Measurements from ENCODE around the gene LMTK2.

The LMTK2 gene

DNA sequence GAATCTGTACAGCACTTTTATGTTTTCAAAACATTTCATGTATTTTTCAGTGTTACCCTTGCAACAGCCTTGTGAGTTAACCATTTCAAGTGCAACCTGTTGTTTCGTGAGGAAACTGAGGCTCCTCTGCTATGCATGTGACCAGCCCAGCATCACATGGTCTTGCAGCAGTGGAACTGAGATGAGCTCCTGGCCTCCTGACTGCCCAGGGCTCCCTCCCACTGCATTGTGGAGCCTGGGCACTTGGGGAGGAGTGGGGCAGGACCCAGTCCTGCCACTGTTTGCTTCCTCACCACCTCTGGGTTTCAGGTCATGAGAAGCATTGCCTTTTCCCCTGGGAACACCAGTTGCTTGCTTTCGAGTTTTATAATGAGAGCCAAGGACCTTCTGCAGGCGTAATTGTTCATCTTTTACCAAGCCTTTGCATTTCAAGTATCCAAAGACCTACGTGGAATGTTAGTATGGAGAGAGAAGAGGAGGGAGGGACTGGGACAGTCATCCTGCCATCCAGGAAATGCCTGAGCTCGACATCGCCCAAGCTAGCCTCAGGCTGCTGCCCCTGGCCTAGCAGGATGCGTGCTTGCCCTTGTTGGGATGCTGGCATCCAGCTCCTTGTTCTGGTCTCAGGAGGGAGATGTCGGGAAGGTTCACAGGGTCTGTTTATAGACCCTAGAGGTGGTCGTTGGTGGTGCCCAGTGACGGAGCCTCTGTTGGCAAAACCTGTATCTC is 72.3 kb downstream of the LMTK2 start:
- DNase-seq: no peak

DNA sequence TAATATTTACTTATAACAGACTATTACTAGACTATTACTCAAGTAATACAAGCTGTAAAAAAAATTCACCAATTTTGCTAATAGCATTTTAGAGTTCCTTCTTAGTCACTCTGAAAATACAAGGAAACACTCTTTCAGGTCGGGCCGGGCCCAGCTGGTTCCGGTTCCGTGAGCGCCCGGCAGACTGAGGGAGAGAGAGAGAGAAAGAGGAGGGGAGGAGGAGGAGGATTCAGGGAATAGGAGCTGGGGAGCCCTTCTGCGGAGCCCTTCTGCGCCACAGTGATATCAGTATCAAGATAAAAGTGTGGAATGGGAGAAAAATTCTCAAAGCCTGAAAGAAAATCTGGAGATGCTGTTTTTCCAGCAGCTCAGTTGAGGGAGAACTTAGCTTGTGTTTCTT is 74.1 kb downstream of the LMTK2 start:
- no peak for DNase-seq

GRCh38 chr7:98185101-98185500 is 78.4 kb downstream of the LMTK2 start:
- DNase-seq: no peak

DNA sequence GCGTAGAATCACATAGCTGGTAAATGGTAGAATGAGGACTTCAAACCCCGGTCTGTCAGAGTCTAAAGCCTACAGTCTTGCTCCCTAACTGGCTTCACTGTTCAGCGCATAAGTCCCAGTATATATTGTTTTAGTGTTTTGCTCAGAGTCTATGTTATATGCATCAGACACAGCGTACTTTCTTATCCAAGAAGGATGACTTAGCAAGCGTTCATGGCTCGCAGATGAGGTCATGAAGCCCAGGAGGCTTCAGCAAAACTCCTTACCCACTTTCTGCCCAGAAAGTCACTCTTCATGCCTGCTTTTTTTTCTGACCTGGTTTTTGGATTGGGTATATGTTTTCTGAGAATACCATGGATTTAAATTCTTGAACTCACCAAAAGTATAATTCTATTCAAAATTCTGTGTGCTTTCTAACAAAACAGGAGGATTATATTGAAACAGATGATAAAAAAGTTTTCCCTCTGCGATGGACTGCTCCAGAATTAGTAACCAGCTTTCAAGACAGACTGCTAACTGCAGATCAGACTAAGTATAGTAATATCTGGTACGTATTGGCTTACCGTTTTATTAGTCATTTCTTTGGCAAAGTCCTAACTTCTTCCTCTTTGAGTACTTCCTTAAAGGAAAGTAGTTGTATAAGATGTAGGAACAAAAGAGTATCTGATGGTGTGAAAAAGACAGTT is 79.9 kb downstream of the LMTK2 start:
- no peak for DNase-seq

GRCh38 chr7:98187138-98187502 is 80.5 kb downstream of the LMTK2 start:
- no peak for DNase-seq

- DNase-seq: no peak
Measured at GRCh38 chr7:98189559-98189958, 82.9 kb downstream of the LMTK2 start.

DNA sequence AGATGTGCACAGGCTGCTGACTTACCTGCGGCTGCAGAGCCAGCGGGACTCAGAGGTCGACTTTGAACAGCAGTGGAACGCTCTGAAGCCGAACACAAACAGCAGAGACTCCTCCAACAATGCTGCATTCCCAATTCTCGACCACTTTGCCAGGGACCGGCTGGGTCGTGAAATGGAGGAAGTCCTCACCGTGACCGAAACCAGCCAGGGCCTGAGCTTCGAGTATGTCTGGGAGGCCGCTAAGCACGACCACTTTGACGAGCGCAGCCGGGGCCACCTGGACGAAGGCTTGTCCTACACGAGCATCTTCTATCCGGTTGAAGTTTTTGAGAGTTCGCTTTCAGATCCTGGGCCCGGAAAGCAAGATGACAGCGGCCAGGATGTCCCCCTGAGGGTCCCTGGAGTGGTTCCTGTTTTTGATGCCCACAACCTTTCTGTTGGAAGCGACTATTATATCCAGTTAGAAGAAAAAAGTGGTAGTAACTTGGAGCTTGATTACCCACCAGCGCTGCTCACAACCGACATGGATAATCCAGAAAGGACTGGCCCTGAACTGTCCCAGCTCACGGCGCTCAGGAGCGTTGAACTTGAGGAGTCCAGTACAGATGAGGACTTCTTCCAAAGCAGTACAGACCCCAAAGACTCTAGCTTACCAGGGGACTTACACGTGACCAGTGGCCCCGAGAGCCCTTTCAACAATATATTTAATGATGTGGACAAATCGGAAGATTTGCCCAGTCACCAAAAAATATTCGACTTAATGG is 85.2 kb downstream of the LMTK2 start:
- no peak for DNase-seq

GRCh38 chr7:98192781-98193457 is 86.3 kb downstream of the LMTK2 start:
- DNase-seq: no peak

GRCh38 chr7:98193474-98194180 is 87.0 kb downstream of the LMTK2 start:
- DNase-seq: no peak

DNA sequence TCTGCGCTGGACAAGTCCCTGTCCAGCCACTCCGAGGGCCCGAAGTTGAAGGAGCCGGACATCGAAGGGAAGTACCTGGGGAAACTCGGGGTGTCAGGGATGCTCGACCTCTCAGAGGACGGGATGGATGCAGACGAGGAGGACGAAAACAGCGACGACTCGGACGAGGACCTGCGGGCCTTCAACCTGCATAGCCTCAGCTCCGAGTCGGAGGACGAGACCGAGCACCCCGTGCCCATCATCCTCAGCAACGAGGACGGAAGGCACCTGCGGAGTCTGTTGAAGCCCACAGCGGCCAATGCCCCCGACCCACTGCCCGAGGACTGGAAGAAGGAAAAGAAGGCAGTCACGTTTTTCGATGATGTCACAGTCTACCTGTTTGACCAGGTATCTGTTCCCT is 87.5 kb downstream of the LMTK2 start:
- no peak for DNase-seq

DNA sequence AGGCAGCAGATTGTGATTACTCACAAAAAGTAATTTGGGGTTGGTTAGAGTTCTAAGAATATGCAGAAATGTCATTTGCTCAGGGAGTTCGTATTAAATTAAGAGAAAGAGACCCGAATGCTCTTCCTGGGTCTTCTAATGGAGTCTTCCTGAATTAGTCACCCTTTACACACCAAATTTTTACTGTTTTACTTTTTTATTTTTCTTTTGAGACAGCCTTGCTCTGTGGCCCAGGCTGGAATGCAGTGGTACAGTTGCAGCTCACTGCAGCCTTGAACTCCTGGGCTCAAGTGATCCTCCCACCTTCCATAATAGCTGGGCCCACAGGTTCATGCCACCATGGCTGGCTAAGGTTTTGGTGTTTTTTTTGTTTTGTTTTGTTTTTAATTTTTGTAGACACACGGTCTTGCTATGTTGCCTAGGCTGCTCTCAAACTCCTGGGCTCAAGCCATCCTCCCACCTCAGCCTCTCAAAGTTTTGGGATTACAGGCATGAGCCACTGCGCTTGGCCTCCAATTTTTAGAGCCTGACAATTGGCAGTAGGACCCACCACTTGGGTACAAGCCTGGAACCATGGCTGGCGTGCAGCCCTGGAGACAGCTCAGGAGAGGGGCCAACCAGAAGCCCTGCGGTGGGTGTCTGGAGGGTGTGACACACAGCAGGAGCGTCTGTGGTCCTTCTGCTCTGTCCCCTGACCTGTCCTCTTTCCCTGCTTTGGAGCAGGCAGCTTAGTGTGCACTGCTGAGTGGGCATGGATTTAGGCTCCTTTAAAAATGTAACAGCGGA is 88.2 kb downstream of the LMTK2 start:
- DNase-seq: no peak

GRCh38 chr7:98196706-98197605 is 90.3 kb downstream of the LMTK2 start:
- DNase-seq: no peak

- no peak for DNase-seq
Measured at GRCh38 chr7:98199131-98199530, 92.5 kb downstream of the LMTK2 start.

GRCh38 chr7:98200364-98200763 is 93.7 kb downstream of the LMTK2 start:
- DNase-seq: no peak

DNA sequence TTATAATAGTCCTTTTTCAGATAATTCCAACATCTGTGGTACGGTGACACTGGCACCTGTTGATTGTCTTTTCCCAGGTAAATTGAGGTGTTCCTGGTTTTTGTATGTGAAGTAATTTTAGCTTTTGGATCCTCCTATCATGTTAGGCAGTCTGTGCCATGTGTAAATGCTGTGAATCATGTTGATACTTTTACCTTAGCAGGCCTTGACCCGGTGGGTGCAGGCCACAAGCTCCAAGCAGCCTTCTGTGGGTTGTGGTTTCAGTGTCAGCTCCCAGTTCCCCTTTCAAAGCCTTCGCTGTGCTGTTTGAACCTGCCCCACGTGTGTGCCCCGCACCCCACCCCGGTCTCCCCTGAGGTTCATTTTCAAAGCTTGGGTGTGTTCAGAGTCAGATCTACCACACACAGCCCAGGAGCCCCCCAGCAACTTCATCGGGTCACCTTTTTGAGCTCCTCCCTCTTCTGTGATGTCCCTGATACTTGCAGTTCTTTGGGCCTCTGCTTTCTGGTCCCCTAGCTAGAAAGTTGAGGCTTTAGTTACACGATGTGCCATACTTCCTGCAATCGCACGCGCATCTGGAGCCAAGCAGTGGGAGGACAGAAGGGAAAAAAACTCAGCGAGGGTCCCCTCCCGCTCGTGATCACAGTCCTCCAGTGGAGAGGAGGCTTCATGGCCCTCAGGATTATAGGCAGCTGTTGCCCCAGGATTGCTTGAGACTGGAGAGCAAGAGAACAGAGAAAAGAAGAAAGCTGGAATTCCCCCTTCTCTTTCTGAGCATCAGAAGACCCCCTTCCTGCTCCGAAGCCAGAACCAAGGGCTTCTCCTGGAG is 95.9 kb downstream of the LMTK2 start:
- no peak for DNase-seq

DNA sequence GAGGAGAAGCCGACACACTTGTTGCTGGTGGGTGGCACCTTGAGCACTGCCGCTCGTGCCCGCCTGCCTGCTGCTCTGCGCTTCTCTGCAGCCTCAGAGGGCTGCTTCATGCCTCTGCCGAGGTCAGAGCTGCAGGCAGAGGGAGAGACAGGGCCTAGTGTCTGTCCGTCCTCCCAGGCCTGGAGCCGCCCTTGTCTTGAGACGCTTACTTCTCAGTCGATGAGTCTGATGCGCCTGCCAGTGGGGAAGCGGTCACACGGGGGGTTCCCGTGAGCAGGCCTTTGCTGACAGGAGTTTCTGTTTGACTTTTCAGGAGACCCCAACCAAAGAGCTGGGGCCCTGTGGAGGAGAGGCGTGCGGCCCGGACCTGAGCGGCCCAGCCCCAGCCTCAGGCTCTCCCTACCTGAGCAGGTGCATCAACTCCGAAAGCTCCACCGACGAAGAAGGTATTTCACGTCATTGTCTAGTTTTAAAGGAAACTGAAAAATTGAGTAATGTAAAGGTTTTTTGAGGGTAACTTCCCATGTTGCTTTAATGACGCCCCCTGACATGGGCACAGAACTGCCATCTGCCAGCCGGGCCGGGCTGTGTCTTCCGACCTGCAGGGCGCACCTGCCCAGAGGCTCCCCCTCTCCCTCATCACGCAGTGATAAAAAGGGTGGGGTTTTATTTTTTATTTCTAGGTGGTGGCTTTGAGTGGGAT is 96.8 kb downstream of the LMTK2 start:
- DNase-seq: no peak

DNA sequence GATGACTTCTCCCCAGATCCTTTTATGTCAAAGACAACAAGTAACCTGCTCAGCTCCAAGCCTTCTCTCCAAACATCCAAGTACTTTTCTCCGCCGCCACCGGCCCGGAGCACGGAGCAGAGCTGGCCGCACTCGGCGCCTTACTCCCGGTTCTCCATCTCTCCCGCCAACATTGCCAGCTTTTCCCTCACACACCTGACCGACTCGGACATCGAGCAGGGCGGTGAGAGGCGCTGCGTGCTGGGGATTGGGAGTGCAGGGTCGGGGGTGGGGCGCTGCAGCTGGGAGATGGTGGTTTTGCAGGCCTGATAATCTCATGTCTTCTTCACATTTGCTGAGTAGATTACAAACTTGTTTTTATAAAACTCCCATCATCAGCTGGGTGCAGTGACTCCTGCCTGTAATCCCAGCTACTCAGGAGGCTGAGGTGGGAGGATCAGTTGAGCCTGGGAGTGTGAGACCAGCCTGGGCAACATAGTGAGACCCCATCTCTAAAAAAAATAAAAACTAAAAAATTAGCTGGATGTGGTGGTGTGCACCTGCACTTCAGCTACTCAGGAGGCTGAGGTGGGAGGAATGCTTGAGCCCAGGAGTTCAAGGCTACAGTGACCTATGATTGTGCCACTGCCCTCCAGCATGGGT is 97.4 kb downstream of the LMTK2 start:
- no peak for DNase-seq

- DNase-seq: no peak
Measured at GRCh38 chr7:98204670-98205069, 98.0 kb downstream of the LMTK2 start.
